Bronchial epithelial cell (primary cell): ENCODE measurements around the gene PKNOX2. TPM values are rescaled to one million over a fixed set of nuclear protein-coding genes. Genes with fewer than 3 reads are reported as not detected.

Source experiments
- DNase-seq: peaks from one replicate; pipeline ENCODE4 v3.0.0-alpha.2; 2010; ENCODE audit warnings: low read depth
- FAIRE-seq: peaks from 2 replicates; lab custom pipeline; 2011; peaks lifted over from hg19 to GRCh38; lab: Jason Lieb, UNC
- H3K27me3 ChIP-seq: 2 replicates; pipeline ENCODE4 v1.5.1; 2011; ENCODE audit warnings: low read length; ENCODE audit not compliant: control insufficient read depth, insufficient read depth
- H3K36me3 ChIP-seq: 2 replicates; pipeline ENCODE4 v1.5.1; 2011; ENCODE audit warnings: low read length; ENCODE audit not compliant: control insufficient read depth, insufficient read depth
- H3K4me3 ChIP-seq: 2 replicates; pipeline ENCODE4 v1.5.1; 2011; ENCODE audit warnings: mild to moderate bottlenecking, low read depth, low read length, control low read depth
- CTCF ChIP-seq: IDR thresholded peaks from 2 replicates; pipeline ENCODE4 v1.5.1; 2011; ENCODE audit warnings: mild to moderate bottlenecking, moderate library complexity, low read length, control low read depth, inconsistent platforms; ENCODE audit not compliant: insufficient read depth, severe bottlenecking
- total RNA-seq: library from RNA; depleted of rRNA; stranded (reverse); fragments of >200 nt; gene quantifications from 2 replicates; pipeline ENCODE4 v1.2.1, GENCODE V29; 2014

Gene PKNOX2
- total RNA-seq, 1 donor from 2014 or later, result not detected

- Histone ChIP-seq H3K36me3 (no peaks in the 10 kb centered on the region), H3K4me3 (no peak overlapping the region), H3K27me3 (no peaks in the 10 kb centered on the region)
- no peak for TF ChIP-seq CTCF
- DNase-seq (no peak), FAIRE-seq (no peak)
These were observed 149.9 kb downstream of the PKNOX2 start for GRCh38 chr11:125314276-125315078.

- no peaks in the 10 kb centered on the region for H3K27me3 ChIP-seq
These were observed 150.7 kb downstream of the PKNOX2 start for GRCh38 chr11:125315079-125315740.

GRCh38 chr11:125317416-125317815 lies 152.9 kb downstream of the PKNOX2 start:
- no peak for TF ChIP-seq CTCF
- Histone ChIP-seq H3K4me3 (no peak overlapping the region), H3K36me3 (no peaks in the 10 kb centered on the region), H3K27me3 (no peaks in the 10 kb centered on the region)
- DNase-seq, result no peak
- no peak for FAIRE-seq

More at GRCh38 chr11:125315079-125315740, 150.7 kb downstream of the PKNOX2 start:
- no peak overlapping the region for H3K4me3 ChIP-seq
- no peak for TF ChIP-seq CTCF
- DNase-seq (no peak), FAIRE-seq (no peak)
- H3K36me3 ChIP-seq, result no peaks in the 10 kb centered on the region

- H3K27me3 ChIP-seq, result no peaks in the 10 kb centered on the region
- H3K36me3 ChIP-seq, result no peaks in the 10 kb centered on the region
- TF ChIP-seq CTCF, result no peak
- no peak for DNase-seq
- H3K4me3 ChIP-seq, result no peak overlapping the region
- FAIRE-seq, result no peak
These were observed 155.1 kb downstream of the PKNOX2 start for GRCh38 chr11:125319649-125320048.

- FAIRE-seq (no peak), DNase-seq (peak; percentile 5)
- no peaks in the 10 kb centered on the region for H3K27me3 ChIP-seq
- no peaks in the 10 kb centered on the region for H3K36me3 ChIP-seq
- TF ChIP-seq CTCF, result no peak
- no peak overlapping the region for H3K4me3 ChIP-seq
These were observed 156.0 kb downstream of the PKNOX2 start for GRCh38 chr11:125320347-125321076.
